Vagina (tissue), 2 donors: ENCODE measurements around the gene CDCA7L.

Experiments
- CTCF ChIP-seq, 3 experiments: fragments of 450-650 bp in 2 of 3; fragments of 200-600 bp in 1 of 3; sonication (generic) in 1 of 3; IDR thresholded peaks; one replicate each; pipeline ENCODE4 v1.5.1; 2017 to 2019; ENCODE audit warnings: antibody characterized with exemption in 3 of 3, mild to moderate bottlenecking in 2 of 3, moderate library complexity in 2 of 3
- POLR2A ChIP-seq, 2 donors: fragments of 450-650 bp; IDR thresholded peaks; one replicate each; pipeline ENCODE4 v1.6.1; 2017; ENCODE audit warnings: antibody characterized with exemption in 2 of 2, mild to moderate bottlenecking in 2 of 2, moderate library complexity in 2 of 2
- POLR2AphosphoS5 ChIP-seq, 2 donors: sonication (generic); formaldehyde crosslinking; IDR thresholded peaks; one replicate each; pipeline ENCODE4 v1.9.0; 2017; ENCODE audit warnings: antibody characterized with exemption in 2 of 2, mild to moderate bottlenecking in 2 of 2, low read depth in 1 of 2; ENCODE audit not compliant: insufficient read depth in 1 of 2

GRCh38 chr7:21945454-21946221 is at the start of gene CDCA7L:
- no peak for TF ChIP-seq CTCF (IDR thresholded peaks at IDR 0.05)
- peak in 1 of 2 donors; percentile 79 for TF ChIP-seq POLR2AphosphoS5 (IDR thresholded peaks at IDR 0.05; ENCODE audit: insufficient read depth in 1 of 2, low read depth in 1 of 2)
- peak in 1 of 2 donors; percentile 16 for TF ChIP-seq POLR2A (IDR thresholded peaks at IDR 0.05)
